Lung (tissue), 12 donors: ENCODE results near the gene FABP1. TPM values are rescaled to one million over a fixed set of nuclear protein-coding genes. Genes with fewer than 3 reads are reported as not detected.

Experiments used
- ATAC-seq: fragments of 200-7000 bp; cut with Tn5 transposase; one replicate; pipeline ENCODE4 v1.9.1; 2020; ENCODE audit warnings: moderate number of reproducible peaks; ENCODE audit not compliant: insufficient read depth, low FRiP score
- DNase-seq, 3 donors: peaks; one replicate each; pipeline ENCODE4 v3.0.0-alpha.2; 2013 to 2017
- H3K27ac ChIP-seq, 2 donors: one replicate each; pipeline ENCODE4 v1.5.1; 2013; ENCODE audit warnings: mild to moderate bottlenecking in 2 of 2, moderate library complexity in 2 of 2, control low read depth in 1 of 2, inconsistent platforms in 1 of 2, low read depth in 1 of 2, low read length in 1 of 2
- H3K27me3 ChIP-seq, 3 donors: one replicate each; pipeline ENCODE4 v1.5.1; 2013; ENCODE audit warnings: low read length in 2 of 3; ENCODE audit not compliant: control insufficient read depth in 3 of 3, insufficient read depth in 3 of 3
- H3K36me3 ChIP-seq, 4 donors: one replicate each; pipeline ENCODE4 v1.5.1; 2013; ENCODE audit warnings: low read length in 4 of 4, mild to moderate bottlenecking in 1 of 4, moderate library complexity in 1 of 4; ENCODE audit not compliant: control insufficient read depth in 4 of 4, insufficient read depth in 4 of 4
- H3K4me1 ChIP-seq, 5 donors: one replicate each; pipeline ENCODE4 v1.5.1; 2013; ENCODE audit warnings: low read length in 5 of 5, mild to moderate bottlenecking in 2 of 5, moderate library complexity in 1 of 5; ENCODE audit not compliant: control insufficient read depth in 5 of 5, insufficient read depth in 5 of 5
- H3K4me3 ChIP-seq: one replicate; pipeline ENCODE4 v1.5.1; 2013; ENCODE audit warnings: mild to moderate bottlenecking, control low read depth, moderate library complexity
- H3K9ac ChIP-seq, 2 donors: one replicate each; pipeline ENCODE4 v1.5.1; 2013; ENCODE audit warnings: low read length in 2 of 2, control low read depth in 1 of 2; ENCODE audit not compliant: insufficient read depth in 1 of 2
- H3K9me3 ChIP-seq, 4 donors: one replicate each; pipeline ENCODE4 v1.5.1; 2013; ENCODE audit warnings: low read length in 3 of 4, mild to moderate bottlenecking in 1 of 4, moderate library complexity in 1 of 4; ENCODE audit not compliant: control insufficient read depth in 4 of 4, insufficient read depth in 3 of 4
- CTCF ChIP-seq: IDR thresholded peaks from 2 replicates; pipeline ENCODE4 v1.5.1; 2012; ENCODE audit warnings: mild to moderate bottlenecking; ENCODE audit errors: control extremely low read depth, extremely low read depth
- WGBS, 2 donors: extraction: QIAGEN DNeasy Blood & Tissue Kit; methylation state at CpG; one replicate each; pipeline ENCODE4 v1.1.7; 2013; 5-methylcytosine and 5-hydroxymethylcytosine counted together
- polyA plus RNA-seq, 2 donors: library from polyadenylated mRNA; stranded (reverse); fragments of 200-250 nt; gene quantifications; one replicate each; pipeline ENCODE4 v1.2.1, GENCODE V29; 2013
- total RNA-seq, 2 donors: library from RNA; depleted of rRNA in 1 of 2; stranded (reverse); fragments of >200 nt in 1 of 2; gene quantifications; one replicate each; pipeline ENCODE4 v1.2.1, GENCODE V29; 2014 to 2021
- donor health status: control.
- donor health status: control.
- donor health status: Bipolar disorder and iron deficiency.
- donor health status: healthy.
- donor health status: DM: yes; HTN: yes; CAD: no.

FABP1 gene
- total and polyA plus RNA-seq, 4 donors, result 0.14 to 1.7 (median 0.40) TPM; not detected in 1

- no peak for ATAC-seq
- 48 to 67% methylated on average over 3 of the region's 3 CpGs for WGBS, 2 donors
Measured at GRCh38 chr2:88078643-88079172, 49.2 kb downstream of the FABP1 start.

GRCh38 chr2:88077080-88077479, 50.8 kb downstream of the FABP1 start:
- no peak for TF ChIP-seq CTCF
- H3K9ac ChIP-seq, result no peak overlapping the region
- no peaks in the 10 kb centered on the region for H3K27me3 ChIP-seq
- no peaks in the 10 kb centered on the region for H3K36me3 ChIP-seq
- no peak for ATAC-seq
- peak overlapping the region in 1 of 2 donors; percentile 73 for H3K27ac ChIP-seq
- DNase-seq, result no peak
- no peak overlapping the region for H3K4me3 ChIP-seq
- peaks cover 0 to 1% (median 0%) of the 10 kb centered on the region in 4 donors for H3K9me3 ChIP-seq
- WGBS, 2 donors, result 90 to 95% methylated on average over 8 of the region's 8 CpGs
- H3K4me1 ChIP-seq, result peaks cover 0 to 6% (median 0%) of the 10 kb centered on the region in 5 donors

More at GRCh38 chr2:88078643-88079172, 49.2 kb downstream of the FABP1 start:
- Histone ChIP-seq H3K27ac (peak overlapping the region in 1 of 2 donors; percentile 41), H3K4me1 (peaks cover 0 to 6% (median 0%) of the 10 kb centered on the region in 5 donors), H3K4me3 (no peak overlapping the region), H3K9me3 (peaks cover 0 to 1% (median 0%) of the 10 kb centered on the region in 4 donors), H3K9ac (no peak overlapping the region), H3K27me3 (no peaks in the 10 kb centered on the region), H3K36me3 (no peaks in the 10 kb centered on the region)
- no peak for DNase-seq
- TF ChIP-seq CTCF, result no peak

- Histone ChIP-seq H3K36me3 (no peaks in the 10 kb centered on the region), H3K4me3 (no peak overlapping the region), H3K4me1 (peaks cover 0 to 3% (median 0%) of the 10 kb centered on the region in 5 donors), H3K9me3 (peaks cover 0 to 1% (median 0%) of the 10 kb centered on the region in 4 donors), H3K27me3 (no peaks in the 10 kb centered on the region), H3K27ac (peak overlapping the region in 1 of 2 donors; percentile 38), H3K9ac (no peak overlapping the region)
- TF ChIP-seq CTCF, result no peak
- WGBS, 2 donors, result 34 to 49% methylated on average over 4 of the region's 4 CpGs
- ATAC-seq (peak; percentile 58), DNase-seq (peak in 1 of 3 donors; percentile 32)
Measured at GRCh38 chr2:88074854-88075292, 53.0 kb downstream of the FABP1 start.
